ENCODE measurements around the gene SCFD2.

DNA sequence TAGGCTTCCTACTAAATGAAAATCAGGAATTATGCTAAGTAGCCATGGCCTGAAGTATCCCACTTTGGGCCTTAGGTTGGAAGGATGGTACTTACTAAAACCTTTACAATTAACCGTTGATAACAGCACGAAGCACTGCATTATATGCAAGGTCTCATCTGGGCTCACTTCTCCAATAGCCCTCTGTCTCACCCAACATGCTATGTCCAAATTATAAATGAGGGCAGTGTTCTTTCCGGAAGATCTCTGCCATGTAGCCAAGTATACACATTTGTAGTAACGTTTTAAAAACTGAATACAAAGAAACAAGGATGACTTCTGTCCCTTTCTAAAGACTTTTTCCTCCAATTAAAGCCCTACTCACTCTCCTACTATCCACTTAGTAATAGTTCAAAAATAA lies 51.6 kb downstream of the SCFD2 start:
- TF ChIP-seq, protein P1, sequence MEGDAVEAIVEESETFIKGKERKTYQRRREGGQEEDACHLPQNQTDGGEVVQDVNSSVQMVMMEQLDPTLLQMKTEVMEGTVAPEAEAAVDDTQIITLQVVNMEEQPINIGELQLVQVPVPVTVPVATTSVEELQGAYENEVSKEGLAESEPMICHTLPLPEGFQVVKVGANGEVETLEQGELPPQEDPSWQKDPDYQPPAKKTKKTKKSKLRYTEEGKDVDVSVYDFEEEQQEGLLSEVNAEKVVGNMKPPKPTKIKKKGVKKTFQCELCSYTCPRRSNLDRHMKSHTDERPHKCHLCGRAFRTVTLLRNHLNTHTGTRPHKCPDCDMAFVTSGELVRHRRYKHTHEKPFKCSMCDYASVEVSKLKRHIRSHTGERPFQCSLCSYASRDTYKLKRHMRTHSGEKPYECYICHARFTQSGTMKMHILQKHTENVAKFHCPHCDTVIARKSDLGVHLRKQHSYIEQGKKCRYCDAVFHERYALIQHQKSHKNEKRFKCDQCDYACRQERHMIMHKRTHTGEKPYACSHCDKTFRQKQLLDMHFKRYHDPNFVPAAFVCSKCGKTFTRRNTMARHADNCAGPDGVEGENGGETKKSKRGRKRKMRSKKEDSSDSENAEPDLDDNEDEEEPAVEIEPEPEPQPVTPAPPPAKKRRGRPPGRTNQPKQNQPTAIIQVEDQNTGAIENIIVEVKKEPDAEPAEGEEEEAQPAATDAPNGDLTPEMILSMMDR (IDR thresholded peaks at IDR 0.05), result no peak
- no peak for TF ChIP-seq POLR2A (IDR thresholded peaks at IDR 0.05)

Data from ovary (tissue), 3 donors.